ENCODE data around the gene AP3B2.

Gene AP3B2

DNA sequence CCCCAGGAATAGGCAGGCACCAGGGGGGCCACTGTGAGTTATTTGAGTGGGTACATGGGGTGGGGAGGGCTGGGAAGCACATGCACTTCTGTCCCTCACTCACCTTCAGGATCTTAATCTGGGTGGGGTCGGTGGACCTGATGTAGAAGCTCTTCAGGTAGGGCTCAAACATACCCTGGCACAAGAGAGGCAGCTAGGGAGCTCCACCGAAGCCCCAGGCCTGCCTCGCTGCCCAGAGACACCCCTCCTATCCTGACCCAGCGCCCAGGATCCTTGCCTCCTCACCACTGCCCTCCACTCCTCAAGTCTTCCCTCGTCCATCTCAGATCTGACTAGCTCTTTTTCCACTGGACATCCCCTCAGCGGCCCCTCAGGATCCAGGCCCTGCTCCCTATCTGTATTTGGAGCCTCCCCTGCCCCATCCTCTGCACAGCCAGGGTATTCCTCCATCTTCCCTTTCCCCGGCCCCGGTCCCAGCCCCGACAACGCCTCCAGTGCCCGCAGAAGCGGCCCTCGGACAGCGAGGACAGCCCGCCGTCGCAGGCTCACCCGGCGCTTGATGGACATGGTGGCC, 30.0 kb downstream of the AP3B2 start:
- no peak overlapping the region for H3K27ac Mint-ChIP-seq

DNA sequence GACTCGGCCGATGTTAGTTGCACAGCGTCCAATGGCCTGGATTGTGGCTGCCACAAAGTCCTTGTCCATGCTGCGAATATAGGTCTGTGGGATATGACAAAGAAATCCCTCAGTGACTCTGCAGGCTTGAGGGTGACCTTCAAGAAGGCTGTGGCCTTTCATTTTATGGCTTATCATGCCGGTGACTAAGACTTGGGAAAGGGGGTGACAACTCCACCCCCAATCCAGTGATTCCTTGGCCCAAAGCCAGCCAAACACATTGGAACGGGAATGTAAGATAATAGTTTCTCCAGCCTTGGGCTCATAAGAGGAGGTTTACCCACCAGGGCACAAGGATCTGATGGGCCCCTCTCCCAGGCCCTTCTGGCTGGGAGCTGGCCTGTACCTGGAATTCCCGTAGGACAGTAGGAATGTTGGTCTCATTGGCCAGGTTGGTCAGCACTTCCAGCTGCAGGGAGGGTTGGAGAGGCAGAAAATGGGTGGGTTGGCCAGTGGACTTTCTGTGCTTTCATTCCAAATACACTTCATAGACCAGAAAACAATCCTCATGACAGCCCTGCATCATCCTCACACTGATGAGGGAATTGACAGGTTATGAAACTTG, 31.9 kb downstream of the AP3B2 start:
- no peak overlapping the region for H3K4me3 Mint-ChIP-seq
- H3K27ac Mint-ChIP-seq, result no peak overlapping the region
- no peak for DNase-seq (ENCODE audit: low spot score)
- H3K9me3 Mint-ChIP-seq, result no peaks in the 10 kb centered on the region
- H3K4me1 Mint-ChIP-seq (ENCODE audit: low read depth), result peaks cover 5% of the 10 kb centered on the region
- peaks cover 28% of the 10 kb centered on the region for H3K27me3 Mint-ChIP-seq (ENCODE audit: low read depth)
- no peaks in the 10 kb centered on the region for H3K36me3 Mint-ChIP-seq (ENCODE audit: low read depth)

More for the DNA sequence above, 30.0 kb downstream of the AP3B2 start:
- Mint-ChIP-seq H3K36me3 (ENCODE audit: low read depth) (no peaks in the 10 kb centered on the region), H3K9me3 (no peaks in the 10 kb centered on the region), H3K27me3 (ENCODE audit: low read depth) (peaks cover 30% of the 10 kb centered on the region), H3K4me1 (ENCODE audit: low read depth) (peaks cover 5% of the 10 kb centered on the region), H3K4me3 (peak overlapping the region; percentile 80)
- DNase-seq (ENCODE audit: low spot score), result no peak

DNA sequence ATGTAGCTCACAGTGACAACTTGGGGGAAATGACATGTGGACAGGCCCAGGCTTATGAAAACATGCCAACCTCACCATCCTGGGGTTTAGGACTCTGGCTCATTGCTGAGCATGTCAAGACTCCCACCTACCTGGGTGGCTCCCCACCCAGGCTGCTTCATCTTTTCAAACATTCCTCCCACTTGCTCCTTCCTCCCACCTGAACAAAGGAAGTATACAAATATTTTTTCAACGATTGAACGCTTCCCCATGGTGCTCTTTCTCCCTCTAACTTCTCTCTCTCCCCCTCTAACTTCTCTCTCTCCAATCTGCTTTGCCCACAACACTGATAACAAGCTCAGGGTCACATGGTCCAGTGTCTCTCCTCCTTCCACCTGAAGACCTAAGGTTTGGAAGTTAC, 34.8 kb downstream of the AP3B2 start:
- H3K27ac Mint-ChIP-seq, result no peak overlapping the region
- no peak overlapping the region for H3K4me3 Mint-ChIP-seq
- DNase-seq (ENCODE audit: low spot score), result no peak
- no peaks in the 10 kb centered on the region for H3K9me3 Mint-ChIP-seq
- H3K36me3 Mint-ChIP-seq (ENCODE audit: low read depth), result no peaks in the 10 kb centered on the region
- H3K4me1 Mint-ChIP-seq (ENCODE audit: low read depth), result peaks cover 1% of the 10 kb centered on the region
- peaks cover 13% of the 10 kb centered on the region for H3K27me3 Mint-ChIP-seq (ENCODE audit: low read depth)

DNA sequence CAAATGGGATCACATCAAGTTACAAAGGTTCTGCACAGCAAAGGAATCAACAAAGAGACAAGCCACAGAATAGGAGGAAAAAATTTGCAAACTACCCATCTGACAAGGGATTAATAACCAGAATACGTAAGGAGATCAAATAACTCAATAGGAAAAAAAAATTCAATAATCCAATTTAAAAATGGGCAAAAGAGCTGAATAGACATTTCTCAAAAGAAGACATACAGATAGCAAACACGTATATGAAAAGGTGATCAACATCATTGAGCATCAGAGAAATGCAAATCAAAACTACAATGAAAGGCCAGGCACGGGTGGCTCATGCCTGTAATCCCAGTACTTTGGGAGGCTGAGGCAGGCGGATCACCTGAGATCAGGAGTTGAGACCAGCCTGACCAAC, 39.0 kb downstream of the AP3B2 start:
- Mint-ChIP-seq H3K27me3 (ENCODE audit: low read depth) (no peaks in the 10 kb centered on the region), H3K27ac (no peak overlapping the region), H3K4me1 (ENCODE audit: low read depth) (no peaks in the 10 kb centered on the region), H3K9me3 (no peaks in the 10 kb centered on the region), H3K36me3 (ENCODE audit: low read depth) (no peaks in the 10 kb centered on the region), H3K4me3 (no peak overlapping the region)
- no peak for DNase-seq (ENCODE audit: low spot score)

GRCh38 chr15:82666606-82667005, 43.1 kb downstream of the AP3B2 start:
- Mint-ChIP-seq H3K27me3 (ENCODE audit: low read depth) (no peaks in the 10 kb centered on the region), H3K4me3 (no peak overlapping the region), H3K9me3 (no peaks in the 10 kb centered on the region), H3K36me3 (ENCODE audit: low read depth) (no peaks in the 10 kb centered on the region), H3K4me1 (ENCODE audit: low read depth) (no peaks in the 10 kb centered on the region), H3K27ac (no peak overlapping the region)
- DNase-seq (ENCODE audit: low spot score), result no peak

GRCh38 chr15:82664021-82664420, 45.7 kb downstream of the AP3B2 start:
- no peaks in the 10 kb centered on the region for H3K36me3 Mint-ChIP-seq (ENCODE audit: low read depth)

GRCh38 chr15:82663186-82663600, 46.5 kb downstream of the AP3B2 start:
- no peaks in the 10 kb centered on the region for H3K36me3 Mint-ChIP-seq (ENCODE audit: low read depth)
- H3K9me3 Mint-ChIP-seq, result no peaks in the 10 kb centered on the region

More at GRCh38 chr15:82664021-82664420, 45.7 kb downstream of the AP3B2 start:
- no peak overlapping the region for H3K27ac Mint-ChIP-seq
- H3K9me3 Mint-ChIP-seq, result no peaks in the 10 kb centered on the region
- no peaks in the 10 kb centered on the region for H3K4me1 Mint-ChIP-seq (ENCODE audit: low read depth)
- H3K4me3 Mint-ChIP-seq, result no peak overlapping the region
- H3K27me3 Mint-ChIP-seq (ENCODE audit: low read depth), result no peaks in the 10 kb centered on the region
- no peak for DNase-seq (ENCODE audit: low spot score)

DNA sequence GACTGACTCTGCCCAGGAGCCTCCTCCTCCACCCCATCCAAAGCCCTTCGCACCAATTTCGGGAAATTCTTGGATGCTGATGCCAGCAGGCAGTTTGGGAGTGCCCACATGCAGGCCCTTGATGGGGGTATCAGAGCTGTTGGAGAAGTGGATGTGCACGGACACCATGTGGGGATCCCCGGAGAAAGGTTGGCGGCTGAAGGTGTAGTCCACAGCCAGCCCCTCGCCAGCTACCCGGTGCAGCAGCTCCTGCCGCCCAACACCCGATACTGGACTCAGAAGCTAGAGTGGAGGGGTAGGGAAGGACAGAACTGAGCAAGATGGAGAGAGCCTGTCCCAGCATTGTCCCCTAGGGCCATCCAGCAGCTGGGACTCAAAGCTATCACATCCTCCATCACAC, 47.0 kb downstream of the AP3B2 start:
- H3K9me3 Mint-ChIP-seq, result no peaks in the 10 kb centered on the region
- no peak overlapping the region for H3K4me3 Mint-ChIP-seq
- no peaks in the 10 kb centered on the region for H3K27me3 Mint-ChIP-seq (ENCODE audit: low read depth)
- no peaks in the 10 kb centered on the region for H3K4me1 Mint-ChIP-seq (ENCODE audit: low read depth)
- no peak for DNase-seq (ENCODE audit: low spot score)
- no peak overlapping the region for H3K27ac Mint-ChIP-seq
- H3K36me3 Mint-ChIP-seq (ENCODE audit: low read depth), result no peaks in the 10 kb centered on the region

More at GRCh38 chr15:82663186-82663600, 46.5 kb downstream of the AP3B2 start:
- H3K27me3 Mint-ChIP-seq (ENCODE audit: low read depth), result no peaks in the 10 kb centered on the region
- H3K4me3 Mint-ChIP-seq, result no peak overlapping the region
- H3K27ac Mint-ChIP-seq, result no peak overlapping the region
- H3K4me1 Mint-ChIP-seq (ENCODE audit: low read depth), result no peaks in the 10 kb centered on the region
- DNase-seq (ENCODE audit: low spot score), result peak; percentile 27

DNA sequence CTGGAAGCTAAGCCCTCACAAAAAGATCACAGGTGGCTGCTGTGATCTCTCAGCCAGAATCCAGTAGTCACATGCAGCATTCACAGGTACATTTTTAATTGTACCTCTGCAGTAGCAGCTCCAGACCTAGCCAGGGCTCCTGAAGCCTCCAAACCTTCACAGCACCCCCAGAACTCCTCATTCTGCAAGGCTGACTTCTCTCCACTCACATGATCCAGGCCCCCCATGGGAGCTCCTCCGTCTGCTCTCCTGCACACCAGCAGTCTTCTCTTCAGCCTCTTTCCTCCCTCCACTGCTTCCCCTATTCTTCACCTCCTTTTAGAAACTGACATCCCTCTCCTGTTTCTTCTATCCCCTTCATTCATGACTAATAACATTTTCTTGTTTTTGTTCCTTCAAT, 49.3 kb downstream of the AP3B2 start:
- no peak overlapping the region for H3K4me3 Mint-ChIP-seq
- no peak for DNase-seq (ENCODE audit: low spot score)
- no peaks in the 10 kb centered on the region for H3K27me3 Mint-ChIP-seq (ENCODE audit: low read depth)
- no peak overlapping the region for H3K27ac Mint-ChIP-seq
- H3K9me3 Mint-ChIP-seq, result no peaks in the 10 kb centered on the region
- no peaks in the 10 kb centered on the region for H3K36me3 Mint-ChIP-seq (ENCODE audit: low read depth)
- no peaks in the 10 kb centered on the region for H3K4me1 Mint-ChIP-seq (ENCODE audit: low read depth)

- Mint-ChIP-seq H3K27ac (no peak overlapping the region), H3K27me3 (ENCODE audit: low read depth) (peaks cover 3% of the 10 kb centered on the region), H3K9me3 (no peaks in the 10 kb centered on the region), H3K4me3 (no peak overlapping the region), H3K36me3 (ENCODE audit: low read depth) (no peaks in the 10 kb centered on the region), H3K4me1 (ENCODE audit: low read depth) (no peaks in the 10 kb centered on the region)
- no peak for DNase-seq (ENCODE audit: low spot score)
Measured at GRCh38 chr15:82656641-82657266, 52.9 kb downstream of the AP3B2 start.

GRCh38 chr15:82655606-82656005, 54.1 kb downstream of the AP3B2 start:
- Mint-ChIP-seq H3K9me3 (no peaks in the 10 kb centered on the region), H3K27ac (no peak overlapping the region), H3K36me3 (ENCODE audit: low read depth) (no peaks in the 10 kb centered on the region), H3K4me3 (no peak overlapping the region), H3K4me1 (ENCODE audit: low read depth) (no peaks in the 10 kb centered on the region), H3K27me3 (ENCODE audit: low read depth) (peaks cover 4% of the 10 kb centered on the region)
- no peak for DNase-seq (ENCODE audit: low spot score)

- no peaks in the 10 kb centered on the region for H3K4me1 Mint-ChIP-seq (ENCODE audit: low read depth)
- no peak overlapping the region for H3K4me3 Mint-ChIP-seq
- DNase-seq (ENCODE audit: low spot score), result no peak
- H3K36me3 Mint-ChIP-seq (ENCODE audit: low read depth), result no peaks in the 10 kb centered on the region
- no peaks in the 10 kb centered on the region for H3K9me3 Mint-ChIP-seq
- H3K27ac Mint-ChIP-seq, result no peak overlapping the region
- peaks cover 22% of the 10 kb centered on the region for H3K27me3 Mint-ChIP-seq (ENCODE audit: low read depth)
Measured at GRCh38 chr15:82653483-82654168, 56.0 kb downstream of the AP3B2 start.

DNA sequence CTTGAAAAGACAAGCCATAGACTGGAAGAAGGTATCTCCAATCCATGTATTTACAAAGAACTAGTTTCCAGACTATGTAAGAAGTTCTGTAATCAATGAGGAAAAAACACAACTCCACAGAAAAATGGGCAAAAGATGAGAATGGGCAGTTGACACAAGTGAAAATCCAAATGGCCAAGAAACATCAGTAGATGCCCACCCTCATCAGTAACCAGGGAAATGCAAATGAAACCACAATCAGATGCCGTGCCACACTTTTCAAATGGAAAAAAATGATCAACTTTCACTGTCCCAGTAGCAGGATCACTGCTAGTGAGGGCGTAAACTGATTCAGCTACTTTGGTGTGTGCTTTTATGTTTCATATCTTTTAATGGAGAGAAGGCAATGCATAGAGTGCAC, 58.0 kb downstream of the AP3B2 start:
- Mint-ChIP-seq H3K9me3 (no peaks in the 10 kb centered on the region), H3K27ac (no peak overlapping the region), H3K27me3 (ENCODE audit: low read depth) (peaks cover 30% of the 10 kb centered on the region), H3K36me3 (ENCODE audit: low read depth) (no peaks in the 10 kb centered on the region), H3K4me1 (ENCODE audit: low read depth) (no peaks in the 10 kb centered on the region), H3K4me3 (no peak overlapping the region)
- no peak for DNase-seq (ENCODE audit: low spot score)

- Mint-ChIP-seq H3K4me3 (no peak overlapping the region), H3K27ac (no peak overlapping the region), H3K9me3 (no peaks in the 10 kb centered on the region), H3K27me3 (ENCODE audit: low read depth) (peaks cover 38% of the 10 kb centered on the region), H3K4me1 (ENCODE audit: low read depth) (peaks cover 2% of the 10 kb centered on the region), H3K36me3 (ENCODE audit: low read depth) (no peaks in the 10 kb centered on the region)
- no peak for DNase-seq (ENCODE audit: low spot score)
Measured at GRCh38 chr15:82650046-82650670, 59.5 kb downstream of the AP3B2 start.

Measured in T-helper 2 cell treated with Interferon-gamma antibody and Interleukin-4, amounts not matched to agents 5 μg/mL and 100 μg/mL, for 36 hours (primary cell).